ENCODE results near the gene IGSF8. TPM values are rescaled to one million over a fixed set of nuclear protein-coding genes. Genes with fewer than 3 reads are reported as not detected.

IGSF8 gene
- total RNA-seq (2014; rRNA removed; shearing (Covaris generic)) (43.3 and 52.2 TPM in 2 replicates), polyA plus RNA-seq (2016; fragmentation: Nextera tagmentation; extraction: Ambion mirVana) (32.9 and 34.6 TPM in 2 replicates)

- Histone ChIP-seq H2AFZ (peak within 1 kb of the TSS; percentile 98), H3F3A (ENCODE audit: insufficient read depth) (peaks cover 23% of the 10 kb centered on the region; the same call in 1 of the 2 replicates), H3K79me2 (ENCODE audit: insufficient read depth) (no peaks in the 10 kb centered on the region), H3K27me3 (replicated peaks; ENCODE audit: insufficient read depth) (no peaks in the 10 kb centered on the region), H3K9ac (peak within 1 kb of the TSS; percentile 81), H3K4me1 (ENCODE audit: insufficient read depth) (peaks cover 28% of the 10 kb centered on the region; the same call in 1 of the 2 replicates), H3K4me2 (ENCODE audit: unreplicated experiment) (peak within 1 kb of the TSS; percentile 97), H3K4me3 (peak within 1 kb of the TSS; percentile 87), H3K27ac (peak within 1 kb of the TSS; percentile 38), H3K9me2 (ENCODE audit: insufficient read depth) (no peaks in the 10 kb centered on the region), H3K36me3 (ENCODE audit: low read depth) (no peaks in the 10 kb centered on the region), H4K20me1 (ENCODE audit: insufficient read depth) (no peaks in the 10 kb centered on the region), H3K9me3 (ENCODE audit: low read depth) (no peaks in the 10 kb centered on the region)
- 3 to 5% methylated on average over 30 to 64 of the region's 64 CpGs for WGBS, 2 experiments (ENCODE audit: low coverage in 1 of 2, low lambda C conversion rate in 2 of 2, missing lambda C conversion rate in 2 of 2)
- in situ Hi-C loops (cut with MboI): no loop called here
- no peak for TF ChIP-seq EZH2 (IDR thresholded peaks at IDR 0.05; ENCODE audit: insufficient read depth, poor library complexity, severe bottlenecking)
- no peak for TF ChIP-seq EZH2phosphoT487 (IDR thresholded peaks at IDR 0.05; ENCODE audit: insufficient read depth, low read depth)
- peak; percentile 82 for DNase-seq
These were observed at the start of gene IGSF8 for GRCh38 chr1:160097911-160098851. Gene IGSF8, minus strand, starts transcription at chr1:160098619. Its CDS starts 147 bp downstream, at chr1:160098472.

GRCh38 chr1:160148121-160148520 lies 49.7 kb upstream of the IGSF8 start:
- DNase-seq: no peak
- Histone ChIP-seq H3K4me3 (no peak overlapping the region), H3K4me1 (ENCODE audit: insufficient read depth) (peaks cover 20% of the 10 kb centered on the region), H3K27me3 (replicated peaks; ENCODE audit: insufficient read depth) (no peaks in the 10 kb centered on the region), H2AFZ (no peak overlapping the region), H3K9ac (no peak overlapping the region), H4K20me1 (ENCODE audit: insufficient read depth) (no peaks in the 10 kb centered on the region), H3K79me2 (ENCODE audit: insufficient read depth) (no peaks in the 10 kb centered on the region), H3K9me3 (ENCODE audit: low read depth) (no peaks in the 10 kb centered on the region), H3K4me2 (ENCODE audit: unreplicated experiment) (no peak overlapping the region), H3K9me2 (ENCODE audit: insufficient read depth) (no peaks in the 10 kb centered on the region), H3K36me3 (ENCODE audit: low read depth) (no peaks in the 10 kb centered on the region), H3F3A (ENCODE audit: insufficient read depth) (peaks cover 22% of the 10 kb centered on the region), H3K27ac (no peak overlapping the region)
- 75 to 81% methylated on average over 3 of the region's 3 CpGs for WGBS, 2 experiments (ENCODE audit: low coverage in 1 of 2, low lambda C conversion rate in 2 of 2, missing lambda C conversion rate in 2 of 2)
- TF ChIP-seq EZH2phosphoT487 (IDR thresholded peaks at IDR 0.05; ENCODE audit: insufficient read depth, low read depth): no peak
- TF ChIP-seq EZH2 (IDR thresholded peaks at IDR 0.05; ENCODE audit: insufficient read depth, poor library complexity, severe bottlenecking): no peak
- in situ Hi-C loops (cut with MboI): no loop called here

- peaks cover 22% of the 10 kb centered on the region for H3F3A ChIP-seq (ENCODE audit: insufficient read depth)
- no peaks in the 10 kb centered on the region for H4K20me1 ChIP-seq (ENCODE audit: insufficient read depth)
- H2AFZ ChIP-seq: no peak overlapping the region
- H3K27me3 ChIP-seq (replicated peaks; ENCODE audit: insufficient read depth): no peaks in the 10 kb centered on the region
- H3K4me1 ChIP-seq (ENCODE audit: insufficient read depth): peaks cover 20% of the 10 kb centered on the region
- TF ChIP-seq EZH2phosphoT487 (IDR thresholded peaks at IDR 0.05; ENCODE audit: insufficient read depth, low read depth) (no peak), EZH2 (IDR thresholded peaks at IDR 0.05; ENCODE audit: insufficient read depth, poor library complexity, severe bottlenecking) (no peak)
- H3K4me2 ChIP-seq (ENCODE audit: unreplicated experiment): no peak overlapping the region
- in situ Hi-C loops (cut with MboI): no loop called here
- no peak overlapping the region for H3K4me3 ChIP-seq
- H3K9ac ChIP-seq: no peak overlapping the region
- no peaks in the 10 kb centered on the region for H3K9me3 ChIP-seq (ENCODE audit: low read depth)
- whole genome bisulfite sequencing, 2 experiments (ENCODE audit: low coverage in 1 of 2, low lambda C conversion rate in 2 of 2, missing lambda C conversion rate in 2 of 2): 80 to 85% methylated on average over 14 of the region's 14 CpGs
- no peaks in the 10 kb centered on the region for H3K79me2 ChIP-seq (ENCODE audit: insufficient read depth)
- H3K9me2 ChIP-seq (ENCODE audit: insufficient read depth): no peaks in the 10 kb centered on the region
- H3K27ac ChIP-seq: no peak overlapping the region
- H3K36me3 ChIP-seq (ENCODE audit: low read depth): no peaks in the 10 kb centered on the region
- DNase-seq: no peak
These were observed 47.7 kb upstream of the IGSF8 start for GRCh38 chr1:160146107-160146506.

GRCh38 chr1:160144921-160145320 lies 46.5 kb upstream of the IGSF8 start:
- Histone ChIP-seq H3K9ac (no peak overlapping the region), H3K4me3 (no peak overlapping the region), H3K4me1 (ENCODE audit: insufficient read depth) (peaks cover 14% of the 10 kb centered on the region), H3K9me2 (ENCODE audit: insufficient read depth) (no peaks in the 10 kb centered on the region), H2AFZ (no peak overlapping the region), H3K27ac (no peak overlapping the region), H3K4me2 (ENCODE audit: unreplicated experiment) (no peak overlapping the region), H3K79me2 (ENCODE audit: insufficient read depth) (no peaks in the 10 kb centered on the region), H3K36me3 (ENCODE audit: low read depth) (no peaks in the 10 kb centered on the region), H3K27me3 (replicated peaks; ENCODE audit: insufficient read depth) (no peaks in the 10 kb centered on the region), H3K9me3 (ENCODE audit: low read depth) (no peaks in the 10 kb centered on the region), H3F3A (ENCODE audit: insufficient read depth) (peaks cover 17% of the 10 kb centered on the region), H4K20me1 (ENCODE audit: insufficient read depth) (no peaks in the 10 kb centered on the region)
- in situ Hi-C loops (cut with MboI): no loop called here
- TF ChIP-seq EZH2phosphoT487 (IDR thresholded peaks at IDR 0.05; ENCODE audit: insufficient read depth, low read depth) (no peak), EZH2 (IDR thresholded peaks at IDR 0.05; ENCODE audit: insufficient read depth, poor library complexity, severe bottlenecking) (no peak)
- 67 to 72% methylated on average over 4 of the region's 4 CpGs for WGBS, 2 experiments (ENCODE audit: low coverage in 1 of 2, low lambda C conversion rate in 2 of 2, missing lambda C conversion rate in 2 of 2)
- DNase-seq: peak; percentile 50

Data from GM23248 (cell line).